HG03457 (cell line): Measurements from ENCODE around the gene NT5DC3.

Experiments
- ATAC-seq: cut with Tn5 transposase; IDR thresholded peaks from one replicate; pipeline ENCODE4 v1.9.1; 2021; ENCODE audit warnings: moderate number of reproducible peaks; ENCODE audit not compliant: unreplicated experiment

NT5DC3 gene

DNA sequence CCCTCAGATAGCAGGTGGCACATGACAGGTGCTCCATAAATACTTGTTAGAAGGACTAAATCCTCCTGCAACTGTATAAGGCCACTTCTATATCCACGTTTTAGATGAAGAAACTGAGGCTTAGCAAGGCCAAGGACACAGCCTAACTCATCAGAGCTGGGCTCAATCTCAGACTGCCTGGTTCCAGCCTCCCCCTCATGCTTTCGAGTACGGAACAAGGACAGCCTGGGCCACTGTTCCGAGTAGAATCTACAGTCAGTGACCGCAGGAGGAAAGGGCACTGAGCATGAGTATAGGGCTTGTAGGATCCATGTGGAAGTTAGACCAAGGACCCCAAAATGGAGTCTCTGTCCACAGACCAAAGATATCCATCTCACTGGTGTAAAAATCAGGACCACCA, 84.6 kb downstream of the NT5DC3 start:
- no peak for ATAC-seq

GRCh38 chr12:103755425-103755824, 85.6 kb downstream of the NT5DC3 start:
- ATAC-seq: no peak

GRCh38 chr12:103751600-103751999, 89.4 kb downstream of the NT5DC3 start:
- no peak for ATAC-seq

- no peak for ATAC-seq
Measured at GRCh38 chr12:103751171-103751570, 89.9 kb downstream of the NT5DC3 start.

DNA sequence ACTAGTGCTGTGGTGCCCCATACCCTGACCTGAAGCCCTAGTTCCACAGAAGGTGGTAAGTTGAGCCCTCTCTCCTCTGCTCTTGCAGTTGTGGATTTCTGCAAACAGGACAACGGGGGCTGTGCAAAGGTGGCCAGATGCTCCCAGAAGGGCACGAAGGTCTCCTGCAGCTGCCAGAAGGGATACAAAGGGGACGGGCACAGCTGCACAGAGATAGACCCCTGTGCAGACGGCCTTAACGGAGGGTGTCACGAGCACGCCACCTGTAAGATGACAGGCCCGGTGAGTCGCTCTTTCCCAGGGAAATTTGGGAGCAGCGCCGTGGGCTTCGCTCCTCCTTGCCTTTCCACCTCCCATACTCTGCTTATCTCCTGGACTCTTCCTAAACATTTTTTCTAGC, 92.2 kb downstream of the NT5DC3 start:
- ATAC-seq: no peak

GRCh38 chr12:103748002-103748401, 93.0 kb downstream of the NT5DC3 start:
- ATAC-seq: no peak

- no peak for ATAC-seq
Measured at GRCh38 chr12:103745962-103746361, 95.1 kb downstream of the NT5DC3 start.

- ATAC-seq: no peak
Measured at GRCh38 chr12:103743788-103744187, 97.2 kb downstream of the NT5DC3 start.

- ATAC-seq: no peak
Measured at GRCh38 chr12:103742349-103742932, 98.6 kb downstream of the NT5DC3 start.

- no peak for ATAC-seq
Measured at GRCh38 chr12:103737881-103738280, 103.2 kb downstream of the NT5DC3 start.

- ATAC-seq: no peak
Measured at GRCh38 chr12:103736572-103736971, 104.5 kb downstream of the NT5DC3 start.

DNA sequence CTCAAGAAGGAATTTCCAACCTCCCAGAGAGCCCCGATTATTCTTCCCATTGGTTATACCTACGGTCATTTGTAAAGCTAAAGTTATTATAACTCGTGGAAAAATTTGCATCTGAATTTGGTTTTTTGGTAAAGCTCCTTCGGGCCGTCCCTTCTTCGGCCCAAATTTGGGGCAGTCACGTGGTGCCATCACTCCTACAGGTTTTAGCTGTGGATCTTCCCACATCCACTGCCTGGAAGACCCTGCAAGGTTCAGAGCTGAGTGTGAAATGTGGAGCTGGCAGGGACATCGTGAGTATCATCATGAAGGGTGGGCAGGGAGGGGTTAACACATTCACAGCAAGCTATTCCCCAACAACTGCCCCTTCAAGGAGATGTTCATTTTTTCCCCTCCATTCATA, 105.7 kb downstream of the NT5DC3 start:
- ATAC-seq: no peak

DNA sequence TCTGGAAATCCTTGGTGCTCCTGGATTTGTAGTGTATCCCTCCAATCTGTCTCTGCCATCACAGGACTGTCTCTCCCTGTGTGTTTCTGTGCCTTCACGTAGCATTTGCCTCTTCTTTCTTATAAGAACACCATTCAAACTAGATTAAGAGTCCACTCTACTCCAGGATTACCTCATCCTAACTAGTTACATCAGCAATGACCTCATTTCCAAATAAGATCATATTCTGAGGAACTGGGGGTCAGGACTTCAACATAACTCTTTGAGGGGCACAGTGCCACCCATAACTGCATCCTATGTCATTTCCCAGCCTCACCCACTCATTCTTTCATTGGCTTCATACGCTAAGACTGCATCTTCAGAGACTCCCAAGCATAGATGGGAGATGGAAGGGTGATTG, 106.2 kb downstream of the NT5DC3 start:
- ATAC-seq: no peak

DNA sequence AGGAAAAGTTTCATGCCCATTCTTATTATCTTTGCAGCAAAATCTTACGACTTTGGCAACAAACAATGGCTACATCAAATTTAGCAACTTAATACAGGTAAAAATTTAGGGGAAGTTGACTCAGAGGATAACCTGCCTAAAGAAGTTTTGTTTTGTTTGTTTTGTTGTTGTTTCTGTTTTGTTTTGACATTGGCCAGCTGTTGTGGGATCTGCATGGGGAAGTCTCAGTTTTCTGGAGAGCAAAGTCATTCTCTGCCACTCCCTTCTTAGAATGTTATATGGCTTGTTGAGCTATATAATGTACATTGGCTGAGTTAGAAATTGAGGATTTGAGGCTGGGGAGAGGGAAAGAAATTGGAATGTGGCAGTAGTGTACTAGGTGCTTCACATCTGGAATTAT, 109.5 kb downstream of the NT5DC3 start:
- no peak for ATAC-seq

DNA sequence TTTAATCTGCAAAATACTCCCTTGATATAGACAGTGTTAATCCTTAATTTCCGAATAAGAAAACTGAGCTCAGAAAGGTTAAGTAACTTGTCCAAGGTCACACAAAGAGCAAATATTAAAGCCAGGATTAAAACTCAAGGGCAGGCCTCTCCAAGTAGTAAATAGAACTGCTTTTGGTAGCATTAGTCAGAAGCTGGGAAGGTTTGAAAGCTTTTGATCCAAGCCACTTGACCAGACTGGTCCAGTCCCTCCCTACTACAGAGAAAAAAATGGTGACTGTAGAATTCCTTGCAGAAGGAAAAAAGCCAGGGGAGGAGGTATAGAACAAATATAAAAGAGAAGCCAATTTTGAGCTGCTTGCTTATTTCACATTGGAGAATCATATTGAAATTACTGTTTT, 111.5 kb downstream of the NT5DC3 start:
- no peak for ATAC-seq

- no peak for ATAC-seq
Measured at GRCh38 chr12:103728323-103728722, 112.7 kb downstream of the NT5DC3 start.

DNA sequence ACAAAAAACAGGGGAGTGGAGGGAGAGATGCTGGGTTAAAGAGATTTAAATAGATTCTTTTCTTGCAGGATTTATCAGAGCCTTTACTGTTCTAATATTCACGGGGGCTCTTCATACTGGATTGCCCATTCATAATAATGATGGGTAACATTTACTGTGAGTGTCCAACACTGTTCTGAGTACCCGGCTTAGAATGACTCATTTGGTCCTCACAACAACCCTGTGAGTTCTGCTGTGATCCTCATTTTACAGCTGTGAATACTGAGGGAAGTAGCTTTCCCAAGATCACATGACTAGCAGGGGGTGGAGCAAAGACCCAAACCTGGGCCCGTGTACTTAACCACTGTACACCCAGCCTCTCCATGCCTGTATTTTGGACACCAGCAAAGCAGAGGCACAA, 113.4 kb downstream of the NT5DC3 start:
- ATAC-seq: no peak

GRCh38 chr12:103725398-103725797, 115.6 kb downstream of the NT5DC3 start:
- ATAC-seq: no peak
